Right renal pelvis (tissue), 4 donors: ENCODE measurements around the gene MID1. TPM values are rescaled to one million over a fixed set of nuclear protein-coding genes. Genes with fewer than 3 reads are reported as not detected.

Experiments used
- DNase-seq, 4 donors: peaks; one replicate each; pipeline ENCODE4 v3.0.0-alpha.2; 2013; ENCODE audit warnings: low read depth in 4 of 4, low spot score in 3 of 4, missing footprints in 1 of 4
- polyA plus RNA-seq, 4 donors: library from polyadenylated mRNA; unstranded; fragments of 120-200 nt; gene quantifications; one replicate each; pipeline ENCODE4 v1.2.1, GENCODE V29; 2013; ENCODE audit not compliant: insufficient read length in 4 of 4

Gene MID1
- polyA plus RNA-seq, 4 donors = 23.0 to 30.2 (median 24.5) TPM

GRCh38 chrX:10501611-10502010 lies 118.8 kb downstream of the MID1 start:
- DNase-seq = no peak

DNA sequence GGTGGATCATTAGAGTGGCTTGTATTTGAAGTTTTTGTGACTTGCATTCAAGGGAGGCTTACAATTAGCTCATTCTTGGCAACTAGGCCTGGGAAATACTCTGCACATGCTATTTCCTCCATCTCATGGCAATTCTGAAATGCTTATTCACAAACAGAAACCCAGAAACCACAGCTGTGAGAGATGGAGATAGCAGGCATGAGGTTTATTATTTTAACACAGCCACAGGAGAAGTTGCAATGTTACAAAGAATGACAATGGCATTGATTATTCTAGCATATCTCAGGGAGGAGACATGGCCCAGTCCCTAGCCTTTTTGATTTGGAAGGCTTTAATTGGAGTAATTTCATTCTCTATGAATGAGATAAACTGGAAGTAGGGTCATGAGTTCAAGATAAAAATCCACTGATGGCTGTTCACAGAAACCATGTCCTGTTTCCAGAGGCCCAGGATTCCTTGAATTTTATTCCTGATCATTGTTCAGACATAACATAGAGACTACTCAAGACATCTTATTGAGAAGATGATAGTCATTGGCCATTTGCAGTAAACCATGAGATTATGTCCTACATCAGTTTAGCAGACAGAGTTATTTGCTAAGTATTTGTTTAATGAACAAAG lies 123.9 kb downstream of the MID1 start:
- DNase-seq = no peak

DNA sequence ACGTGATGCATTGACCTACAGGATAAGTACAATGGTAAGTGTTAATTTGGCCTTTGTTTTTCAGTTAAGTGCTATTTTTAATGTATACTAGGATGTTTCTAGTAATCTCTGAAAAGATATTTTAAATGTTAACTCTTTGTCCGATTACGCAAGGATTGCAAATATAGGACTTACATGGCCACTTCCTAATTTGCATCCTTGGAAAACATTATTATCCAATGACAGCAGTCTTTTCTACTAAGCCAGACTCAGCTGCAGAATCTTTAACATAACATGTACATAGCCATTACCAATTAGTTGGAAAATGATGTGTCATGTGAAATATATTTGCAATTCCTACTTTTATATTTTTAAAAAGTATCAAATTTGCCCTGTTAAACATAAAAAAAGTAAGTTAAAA lies 124.7 kb downstream of the MID1 start:
- no peak for DNase-seq

DNA sequence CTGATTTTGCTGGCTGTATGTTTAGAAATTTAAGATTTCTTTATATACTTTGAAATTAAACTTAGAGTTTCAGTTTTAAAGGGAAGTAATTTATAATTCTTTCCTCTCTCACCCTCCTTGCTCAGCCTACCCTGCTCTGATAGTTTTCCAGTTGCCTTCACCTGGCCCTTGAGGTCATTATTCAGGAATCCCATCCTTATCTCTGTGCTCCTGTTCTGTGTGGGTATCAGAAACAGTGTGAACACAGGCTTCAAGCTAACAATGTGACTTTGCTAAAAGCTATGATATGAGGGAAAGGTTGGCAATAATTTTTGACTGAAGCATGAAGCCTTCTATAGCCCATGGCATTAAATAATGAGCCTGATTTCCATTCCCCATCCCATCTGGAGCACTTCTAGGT lies 128.1 kb downstream of the MID1 start:
- no peak for DNase-seq

DNA sequence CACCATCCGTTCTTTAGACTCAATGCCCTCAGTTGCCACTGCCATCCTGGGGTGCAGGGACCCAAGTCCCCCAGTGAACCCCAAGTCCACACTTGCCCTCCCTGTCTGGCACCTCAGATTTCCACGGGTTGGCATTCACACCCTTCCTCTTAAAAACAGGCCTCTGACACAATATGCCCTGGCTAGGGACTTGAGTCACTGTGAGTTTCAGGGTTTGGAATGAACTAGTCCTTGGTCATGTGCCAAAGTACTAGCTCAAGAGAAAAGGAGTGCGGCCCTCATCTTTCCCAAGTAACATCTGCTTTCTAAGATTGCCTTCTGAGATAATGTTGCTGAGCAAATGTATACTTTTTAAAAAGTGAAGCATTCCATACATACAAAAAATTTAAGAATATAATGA lies 134.0 kb downstream of the MID1 start:
- no peak for DNase-seq

GRCh38 chrX:10485326-10485725 lies 135.1 kb downstream of the MID1 start:
- no peak for DNase-seq

GRCh38 chrX:10484683-10485247 lies 135.6 kb downstream of the MID1 start:
- no peak for DNase-seq

DNA sequence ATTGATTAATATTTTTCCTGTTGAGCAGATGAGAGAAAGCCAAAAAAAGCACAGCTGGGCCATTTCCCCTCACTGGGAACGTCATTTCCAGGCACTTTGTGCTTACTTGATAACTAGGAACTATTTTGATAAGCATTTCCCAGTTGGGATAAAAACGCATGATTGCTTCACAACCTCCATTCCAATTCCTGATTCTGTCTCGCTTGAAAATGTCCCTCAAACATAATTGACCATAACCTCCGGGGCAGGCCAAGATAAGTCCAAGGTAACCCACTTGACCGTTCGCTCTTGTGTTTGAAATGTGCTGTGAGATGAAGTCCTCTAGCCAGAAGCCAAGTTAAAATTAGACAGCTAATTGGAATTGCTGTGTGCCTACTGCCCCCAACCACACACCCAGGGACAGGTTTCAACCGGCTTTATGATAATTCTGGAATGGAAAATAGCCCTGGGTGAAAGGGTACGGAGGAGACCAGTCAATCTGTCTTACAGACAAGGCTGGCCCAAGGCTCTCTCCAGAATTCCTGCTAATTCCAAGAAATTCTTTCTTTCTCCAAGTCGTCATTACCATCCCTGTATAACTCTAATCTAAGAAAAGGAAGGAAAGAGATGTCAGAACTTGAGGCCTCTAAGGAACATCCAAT lies 137.1 kb downstream of the MID1 start:
- peak in 1 of 4 donors; percentile 5 for DNase-seq

- no peak for DNase-seq
Measured at GRCh38 chrX:10482708-10483107, 137.7 kb downstream of the MID1 start.

DNA sequence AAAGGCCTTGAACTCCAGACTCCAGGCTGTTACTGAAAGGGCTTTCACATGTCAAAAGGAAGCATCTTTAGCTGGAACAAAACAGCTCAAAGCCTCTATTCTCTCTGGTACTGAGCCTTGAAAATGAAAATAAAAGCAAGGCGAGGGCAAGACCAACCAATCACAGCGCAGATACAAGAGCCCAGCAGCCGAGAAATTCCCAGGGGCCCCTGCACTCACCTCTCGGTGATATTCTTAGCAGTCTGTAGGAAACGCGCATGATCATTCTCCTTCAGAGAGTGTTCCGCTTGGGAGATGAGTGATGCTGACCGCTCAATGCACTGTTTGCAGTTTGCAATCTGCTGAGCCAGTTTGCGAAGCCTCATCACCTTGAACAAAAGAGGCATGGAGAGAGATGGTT lies 138.1 kb downstream of the MID1 start:
- DNase-seq = no peak

- DNase-seq = no peak
Measured at GRCh38 chrX:10480861-10481260, 139.5 kb downstream of the MID1 start.

- no peak for DNase-seq
Measured at GRCh38 chrX:10479508-10479907, 140.9 kb downstream of the MID1 start.

DNA sequence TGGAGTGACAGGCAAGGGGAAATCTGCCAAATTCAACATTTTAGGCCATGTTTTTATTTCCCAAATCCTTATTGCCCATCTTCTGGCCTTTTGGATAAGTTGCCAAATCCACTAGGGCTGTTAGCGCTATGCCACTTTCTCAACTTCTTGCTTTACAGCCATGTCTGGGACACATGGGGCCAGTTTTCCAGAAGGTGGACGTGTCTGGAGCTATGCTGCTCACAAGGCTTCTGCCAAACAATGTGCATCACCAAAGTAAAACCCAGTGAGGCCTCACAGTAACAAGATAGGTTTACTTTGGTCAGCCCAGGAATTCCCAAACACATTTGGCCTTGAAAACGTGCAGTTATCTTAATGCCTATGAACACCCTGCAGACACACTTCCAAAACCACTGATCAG lies 142.9 kb downstream of the MID1 start:
- DNase-seq = no peak

- DNase-seq = no peak
Measured at GRCh38 chrX:10474913-10475568, 145.3 kb downstream of the MID1 start.

DNA sequence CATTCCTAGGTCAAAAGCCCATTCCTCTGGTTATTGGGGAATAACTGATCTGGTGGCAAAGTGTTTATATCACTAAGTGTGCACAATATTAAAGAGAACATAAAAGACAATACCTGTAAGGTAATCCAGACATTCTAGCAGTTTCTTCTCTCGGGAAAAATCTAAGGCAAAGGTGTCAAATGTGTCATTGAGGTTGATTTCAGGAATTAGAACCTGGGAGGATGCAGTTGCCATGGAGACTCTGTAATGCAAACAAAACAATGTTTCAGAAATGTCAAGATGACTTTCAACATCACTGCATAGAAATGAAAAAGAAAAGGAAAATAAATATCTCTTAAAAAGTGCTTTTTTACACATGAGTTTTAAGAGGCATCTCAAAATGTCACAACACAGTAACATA lies 145.9 kb downstream of the MID1 start:
- no peak for DNase-seq

DNA sequence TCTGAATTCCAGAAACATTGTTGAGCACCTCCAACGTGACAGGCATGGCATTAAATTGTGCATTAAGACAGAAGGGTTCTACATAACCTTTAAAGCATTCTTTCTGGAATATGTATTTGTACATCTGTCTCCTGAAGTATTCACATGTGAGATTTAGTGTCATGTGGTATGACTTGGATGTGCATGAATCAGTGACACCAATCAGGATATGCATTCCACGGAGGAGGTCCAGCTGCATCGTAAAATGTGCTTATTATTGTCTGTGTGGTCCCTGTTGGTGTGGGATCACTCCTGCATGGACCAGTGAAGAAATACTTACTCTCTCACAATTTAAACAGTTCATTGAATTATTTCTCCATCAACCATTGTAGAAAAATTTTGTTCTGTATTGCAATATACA lies 149.0 kb downstream of the MID1 start:
- DNase-seq = no peak

DNA sequence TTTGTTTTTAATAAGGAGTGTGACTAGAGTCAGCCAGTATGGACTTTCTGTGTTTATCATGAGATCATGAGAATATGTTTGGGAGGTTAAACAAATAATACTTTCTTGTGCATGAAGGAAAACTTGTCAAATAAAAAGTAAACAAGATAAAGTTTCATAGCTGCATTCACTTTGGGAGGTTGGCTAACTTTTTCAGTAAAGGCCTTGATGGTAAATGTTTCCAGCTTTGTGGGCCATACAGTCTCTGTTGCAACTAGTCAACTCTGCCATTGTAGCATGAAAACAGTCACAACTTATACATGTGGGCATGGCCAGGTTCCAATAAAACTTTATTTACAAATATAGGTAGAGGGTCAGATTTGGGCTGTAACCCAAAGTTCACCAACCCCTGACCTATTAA lies 150.4 kb downstream of the MID1 start:
- no peak for DNase-seq

GRCh38 chrX:10467793-10468192 lies 152.6 kb downstream of the MID1 start:
- DNase-seq = no peak

DNA sequence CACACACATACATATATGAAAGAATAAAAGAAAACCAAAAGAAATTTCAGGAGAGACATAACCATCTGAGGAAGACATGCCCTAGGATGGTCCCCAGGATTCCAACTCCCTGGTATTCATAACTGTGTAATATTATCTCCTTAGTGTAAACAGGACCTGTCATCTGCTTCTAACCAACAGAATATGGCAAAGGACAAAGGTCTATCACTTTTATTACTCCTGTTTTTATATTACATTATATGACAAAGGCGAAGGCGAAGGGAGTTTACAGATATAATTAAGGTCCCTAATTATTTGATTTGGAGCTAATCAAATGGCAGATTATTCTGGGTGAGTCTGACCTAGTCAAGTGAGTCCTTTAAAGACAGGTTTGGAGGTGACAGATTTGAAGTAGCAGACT lies 155.1 kb downstream of the MID1 start:
- no peak for DNase-seq

- DNase-seq = no peak
Measured at GRCh38 chrX:10457092-10457491, 163.3 kb downstream of the MID1 start.

GRCh38 chrX:10453945-10454344 lies 166.4 kb downstream of the MID1 start:
- no peak for DNase-seq

DNA sequence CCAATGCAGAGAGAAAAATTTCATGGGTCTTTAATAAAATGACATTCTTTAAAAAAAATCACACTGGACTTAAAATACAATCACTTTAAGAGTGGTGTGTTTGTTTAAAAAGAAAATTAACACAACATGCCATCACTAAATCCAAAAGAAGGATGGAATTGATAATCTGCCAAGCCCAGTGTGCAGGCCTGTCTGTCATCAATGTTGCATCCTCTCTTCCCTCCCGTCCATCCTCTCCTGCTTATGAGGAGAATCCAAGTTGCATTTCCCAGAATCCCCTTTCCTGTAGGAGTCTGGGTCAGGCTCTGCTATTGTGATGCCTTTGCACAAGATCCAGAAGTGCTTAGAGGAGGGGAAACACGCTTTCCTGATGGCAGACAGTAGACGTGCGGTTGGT lies 169.4 kb downstream of the MID1 start:
- no peak for DNase-seq
